GM13976 (cell line): ENCODE results near the gene DCBLD1.

Experiments
- DNase-seq: peaks from one replicate; pipeline ENCODE4 v3.0.0; 2012; ENCODE audit warnings: low spot score
- CTCF ChIP-seq: IDR thresholded peaks from 2 replicates; pipeline ENCODE4 v1.5.1; 2012; ENCODE audit warnings: borderline replicate concordance, mild to moderate bottlenecking; ENCODE audit not compliant: insufficient read depth; ENCODE audit errors: extremely low read depth, missing control alignments, control extremely low read depth
- in situ Hi-C: fragments of 300-500 bp; cut with MboI; formaldehyde crosslinking; loops from one replicate; pipeline ENCODE4 v1.12.0; 2022; ENCODE audit warnings: low sequenced_read_pairs, mixed read lengths, inconsistent platforms; ENCODE audit not compliant: unreplicated experiment

The DCBLD1 gene

GRCh38 chr6:117469791-117470190 lies 12.7 kb upstream of the DCBLD1 start:
- in situ Hi-C loops = no loop called here
- TF ChIP-seq CTCF = no peak
- DNase-seq = no peak

DNA sequence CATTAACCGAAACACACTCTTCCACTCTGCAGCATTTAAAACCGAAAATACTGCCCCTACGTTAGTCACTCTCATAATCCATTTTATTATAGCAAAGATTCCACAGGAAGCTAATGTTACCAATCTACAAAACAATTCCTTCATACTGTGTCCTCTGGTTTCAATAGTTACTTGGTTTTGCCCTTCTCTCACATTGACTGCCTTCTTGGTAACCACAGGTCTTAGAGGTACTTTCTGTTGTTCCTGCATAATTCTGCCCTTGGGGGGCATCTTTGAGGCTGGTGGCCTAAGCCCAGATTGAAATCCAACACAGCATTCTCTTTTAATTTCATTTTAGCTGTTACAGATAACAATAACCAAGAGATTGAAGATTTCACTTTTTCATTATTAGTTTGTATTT lies 9.8 kb upstream of the DCBLD1 start:
- TF ChIP-seq CTCF = no peak
- in situ Hi-C loops = no loop called here
- no peak for DNase-seq

DNA sequence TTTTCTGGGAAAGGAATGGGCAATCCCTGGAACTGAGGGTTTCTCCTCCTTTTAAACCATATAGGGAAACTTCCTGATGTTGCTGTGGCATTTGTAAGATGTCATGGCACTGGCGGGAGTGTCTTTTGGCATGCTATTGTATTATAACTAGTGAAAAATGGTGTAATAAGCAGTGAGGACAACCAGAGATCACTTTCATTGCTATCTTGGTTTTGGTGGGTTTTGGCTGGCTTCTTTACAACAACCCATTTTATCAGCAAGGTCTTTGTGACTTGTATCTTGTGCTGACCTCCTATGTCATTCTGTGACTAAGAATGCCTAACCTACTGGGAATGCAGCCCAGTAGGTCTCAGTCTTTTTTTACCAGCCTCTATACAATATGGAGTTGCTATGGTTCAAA lies 9.1 kb upstream of the DCBLD1 start:
- DNase-seq = no peak
- in situ Hi-C loops = no loop called here
- no peak for TF ChIP-seq CTCF

GRCh38 chr6:117477988-117478852 lies 4.3 kb upstream of the DCBLD1 start:
- DNase-seq = peak; percentile 46
- TF ChIP-seq CTCF = peak; percentile 44
- in situ Hi-C loops = no loop called here

GRCh38 chr6:117478853-117479231 lies 3.6 kb upstream of the DCBLD1 start:
- in situ Hi-C loops = no loop called here
- TF ChIP-seq CTCF = no peak
- no peak for DNase-seq

DNA sequence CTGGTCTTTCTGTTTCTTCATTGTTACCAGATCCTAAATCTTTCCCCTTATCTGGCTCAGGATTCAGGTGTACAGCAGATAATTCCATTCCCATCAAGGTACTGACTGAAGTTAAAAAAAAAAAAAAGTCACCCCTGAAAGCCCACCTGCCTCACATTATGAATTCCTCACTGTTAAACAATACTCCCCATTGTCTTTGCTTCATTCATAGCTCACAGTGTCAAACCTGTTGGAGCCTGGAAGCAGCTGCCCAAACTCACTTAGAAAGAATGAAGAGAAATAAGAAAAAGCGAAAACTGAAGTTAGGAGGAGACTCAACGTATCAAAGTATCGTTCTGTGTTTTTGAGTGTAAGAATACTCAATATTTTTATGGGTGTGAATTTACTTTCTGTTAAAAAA lies 1.8 kb upstream of the DCBLD1 start:
- TF ChIP-seq CTCF = no peak
- in situ Hi-C loops = no loop called here
- DNase-seq = no peak
